SK-N-SH treated with all-trans-retinoic acid at 6 μM for 48 hours (cell line): ENCODE data around the gene ATP8A2.

Experiments
- BACH2 ChIP-seq: fragments of 250-450 bp; sonication (Bioruptor Pico); IDR thresholded peaks from 2 replicates; pipeline ENCODE4 v1.9.0; 2021; ENCODE audit warnings: mild to moderate bottlenecking, borderline replicate concordance
- ESRRG ChIP-seq: fragments of 250-450 bp; sonication (Bioruptor Pico); IDR thresholded peaks from 2 replicates; pipeline ENCODE4 v1.6.1; 2021; ENCODE audit warnings: mild to moderate bottlenecking
- PATZ1 ChIP-seq: fragments of 250-450 bp; sonication (Bioruptor Pico); IDR thresholded peaks from 2 replicates; pipeline ENCODE4 v1.8.0; 2020; ENCODE audit warnings: mild to moderate bottlenecking, moderate library complexity, borderline replicate concordance
- RARB ChIP-seq: fragments of 250-450 bp; sonication (Bioruptor Pico); IDR thresholded peaks from 2 replicates; pipeline ENCODE4 v1.8.0; 2021; ENCODE audit warnings: mild to moderate bottlenecking, moderate library complexity
- ZNF70 ChIP-seq: fragments of 450-650 bp; formaldehyde crosslinking; IDR thresholded peaks from 2 replicates; pipeline ENCODE4 v1.5.0; 2020; ENCODE audit warnings: mild to moderate bottlenecking, moderate library complexity

GRCh38 chr13:25827831-25828465, 456.2 kb downstream of the ATP8A2 start:
- TF ChIP-seq BACH2 (CRISPR knock-in tag) (no peak), PATZ1 (CRISPR knock-in tag) (no peak), RARB (CRISPR knock-in tag) (no peak), ZNF70 (no peak), ESRRG (CRISPR knock-in tag) (no peak)
